CD4-positive, alpha-beta T cell (primary cell): Measurements from ENCODE around the gene ATRAID. TPM values are rescaled to one million over a fixed set of nuclear protein-coding genes. Genes with fewer than 3 reads are reported as not detected.

Experiments
- ATAC-seq: fragments of 200-7000 bp; cut with Tn5 transposase; one replicate; pipeline ENCODE4 v1.10.0; 2022; ENCODE audit warnings: mild to moderate bottlenecking; ENCODE audit not compliant: poor library complexity
- CTCF ChIA-PET: fragments of 350-600 bp; sonication (Branson Sonifier 250); formaldehyde crosslinking; loops from one replicate; lab custom pipeline; 2021; ENCODE audit warnings: antibody characterized with exemption, inconsistent platforms; lab: Charles Lee
- POLR2A ChIA-PET: fragments of 350-600 bp; sonication (Branson Sonifier 250); formaldehyde crosslinking; loops from one replicate; lab custom pipeline; 2021; ENCODE audit warnings: antibody characterized with exemption, inconsistent platforms; lab: Charles Lee
- DNase-seq, 14 experiments: peaks; one replicate each; pipeline ENCODE4 v3.0.0-alpha.2; 2013 to 2020; ENCODE audit warnings: mixed read lengths in 2 of 14
- H3K27ac ChIP-seq, 2 donors: one replicate each; pipeline versions ENCODE4 v1.5.1 to v1.7.0; 2013; ENCODE audit warnings: low read length in 2 of 2, low read depth in 1 of 2, mild to moderate bottlenecking in 1 of 2
- H3K27me3 ChIP-seq, 2 experiments: 1 replicate in 1 of 2; 2 replicates in 1 of 2; pipeline versions ENCODE4 v1.6.1 to v1.7.0; 2013; ENCODE audit warnings: low read length in 2 of 2, control low read depth in 1 of 2, mild to moderate bottlenecking in 1 of 2, moderate library complexity in 1 of 2; ENCODE audit not compliant: insufficient read depth in 2 of 2, control insufficient read depth in 1 of 2
- H3K36me3 ChIP-seq: one replicate; pipeline ENCODE4 v1.6.1; 2013; ENCODE audit warnings: low read length, control low read depth; ENCODE audit not compliant: insufficient read depth
- H3K4me1 ChIP-seq: one replicate; pipeline ENCODE4 v1.6.1; 2013; ENCODE audit warnings: low read length, control low read depth; ENCODE audit not compliant: insufficient read depth
- H3K4me3 ChIP-seq: one replicate; pipeline ENCODE4 v1.5.1; 2013; ENCODE audit warnings: mild to moderate bottlenecking, low read length, moderate library complexity
- H3K9me3 ChIP-seq, 2 experiments: 1 replicate in 1 of 2; 2 replicates in 1 of 2; pipeline versions ENCODE4 v1.6.1 to v1.7.0; 2013; ENCODE audit warnings: low read length in 2 of 2, mild to moderate bottlenecking in 2 of 2, control low read depth in 1 of 2, moderate library complexity in 1 of 2; ENCODE audit not compliant: control insufficient read depth in 1 of 2, insufficient read depth in 1 of 2
- H3K27ac Mint-ChIP-seq: one replicate; pipeline ENCODE4 v1.8.0; 2020; ENCODE audit warnings: mixed read lengths
- H3K27me3 Mint-ChIP-seq: one replicate; pipeline ENCODE4 v1.8.0; 2021; ENCODE audit warnings: mixed read lengths
- H3K36me3 Mint-ChIP-seq: one replicate; pipeline ENCODE4 v1.8.0; 2021; ENCODE audit warnings: low read depth, mixed read lengths
- H3K4me1 Mint-ChIP-seq: one replicate; pipeline ENCODE4 v1.8.0; 2021; ENCODE audit warnings: low read depth, mixed read lengths
- H3K4me3 Mint-ChIP-seq: one replicate; pipeline ENCODE4 v1.8.0; 2020; ENCODE audit warnings: mild to moderate bottlenecking, mixed read lengths
- H3K9me3 Mint-ChIP-seq: one replicate; pipeline ENCODE4 v1.8.0; 2020; ENCODE audit warnings: mixed read lengths
- CTCF ChIP-seq: fragments of 200-600 bp; IDR thresholded peaks from one replicate; pipeline ENCODE4 v1.8.0; 2022; ENCODE audit warnings: antibody characterized with exemption, mild to moderate bottlenecking
- intact Hi-C, 2 experiments: fragments of 100-400 bp; cut with DNase I in 1 of 2; cut with micrococcal nuclease in 1 of 2; formaldehyde crosslinking; loops; one replicate each; pipeline versions ENCODE4 v1.15.1 to v1.9.0; 2023 to 2025; cut with DNase I, micrococcal nuclease
- total RNA-seq, 174 experiments: library from RNA in 2 of 174; stranded (reverse) in 2 of 174; gene quantifications; one replicate each; pipeline ENCODE4 v1.2.3 and lab custom pipeline; 2021 to 2026

ATRAID gene
- total RNA-seq, 2 experiments from 2014 or later, result 79.1 to 82.5 TPM

GRCh38 chr2:27262379-27263286 lies 50.8 kb downstream of the ATRAID start, which contains the start of gene SLC30A3:
Gene SLC30A3, minus strand, starts transcription at chr2:27263047. Its CDS starts 141 bp downstream, at chr2:27262906.
- Mint-ChIP-seq H3K4me3 (peak within 1 kb of the TSS; percentile 95), H3K27ac (no peak within 1 kb of the TSS), H3K36me3 (no peaks in the 10 kb centered on the region), H3K9me3 (no peaks in the 10 kb centered on the region), H3K4me1 (peaks cover 26% of the 10 kb centered on the region), H3K27me3 (peaks cover 50% of the 10 kb centered on the region)
- H3K27ac ChIP-seq, result no peak within 1 kb of the TSS
- POLR2A ChIA-PET, result interaction anchor here (0.7 kb wide), 3 partner anchors 50 to 811 kb away, joined by 3 read pairs; partner anchors contain the start of genes ATRAID and SLC5A6
- CTCF ChIA-PET, result interaction anchor here (1.0 to 1.2 kb wide), 2 partner anchors 17 to 45 kb away, joined by 3 to 5 read pairs; partner anchors contain the start of gene CAD
- TF ChIP-seq CTCF, result no peak
- H3K4me1 ChIP-seq, result peaks cover 42% of the 10 kb centered on the region
- peaks cover 0 to 15% of the 10 kb centered on the region in 2 experiments for H3K9me3 ChIP-seq
- H3K36me3 ChIP-seq, result no peaks in the 10 kb centered on the region
- peak; percentile 34 to 84 (median 64) for DNase-seq
- peak within 1 kb of the TSS; percentile 45 for H3K4me3 ChIP-seq
- intact Hi-C loops, result loop anchor here in 1 of 2 experiments (10.0 kb wide), 1 partner anchor 48 kb away; the partner anchor contains the start of genes ATRAID, CAD and SLC5A6
- peak; percentile 68 for ATAC-seq
- H3K27me3 ChIP-seq, result peaks cover 61 to 69% of the 10 kb centered on the region in 2 experiments

- ATAC-seq, result no peak
- Histone ChIP-seq H3K4me3 (peak overlapping the region; percentile 45), H3K36me3 (no peaks in the 10 kb centered on the region), H3K27ac (no peak overlapping the region), H3K4me1 (peaks cover 42% of the 10 kb centered on the region), H3K27me3 (peaks cover 55 to 61% of the 10 kb centered on the region in 2 experiments), H3K9me3 (peaks cover 0 to 15% of the 10 kb centered on the region in 2 experiments)
- peaks cover 44% of the 10 kb centered on the region for H3K27me3 Mint-ChIP-seq
- H3K27ac Mint-ChIP-seq, result no peak overlapping the region
- POLR2A ChIA-PET, result interaction anchor here (0.7 kb wide), 3 partner anchors 16 to 812 kb away, joined by 3 to 5 read pairs (median 3); partner anchors contain the start of genes ATRAID and SLC5A6
- intact Hi-C loops, result loop anchor here in 1 of 2 experiments (10.0 kb wide), 1 partner anchor 49 kb away; the partner anchor contains the start of genes ATRAID, CAD and SLC5A6
- CTCF ChIA-PET, result interaction anchor here (1.0 to 1.2 kb wide), 3 partner anchors 16 to 46 kb away, joined by 3 to 5 read pairs (median 3); partner anchors contain the start of gene CAD
- no peak for TF ChIP-seq CTCF
- peaks cover 26% of the 10 kb centered on the region for H3K4me1 Mint-ChIP-seq
- H3K36me3 Mint-ChIP-seq, result no peaks in the 10 kb centered on the region
- peak overlapping the region; percentile 95 for H3K4me3 Mint-ChIP-seq
- H3K9me3 Mint-ChIP-seq, result no peaks in the 10 kb centered on the region
- peak in 2 of 14 experiments; percentile 40 to 45 for DNase-seq
Observed at GRCh38 chr2:27263287-27264252, 51.7 kb downstream of the ATRAID start.
